Hepatocyte (in vitro differentiated cells): ENCODE results near the gene HIBADH. TPM values are rescaled to one million over a fixed set of nuclear protein-coding genes. Genes with fewer than 3 reads are reported as not detected.

Experiments used
- DNase-seq: peaks from one replicate; pipeline ENCODE4 v3.0.0-alpha.2; 2016; ENCODE audit warnings: low spot score
- H2AFZ ChIP-seq: fragments of 200-600 bp; sonication (generic); 2 replicates; pipeline ENCODE4 v1.6.0; 2016; ENCODE audit warnings: antibody characterized with exemption, mild to moderate bottlenecking
- H3K27ac ChIP-seq: fragments of 200-600 bp; sonication (generic); 2 replicates; pipeline ENCODE4 v1.5.1; 2016; ENCODE audit warnings: mild to moderate bottlenecking
- H3K27me3 ChIP-seq: fragments of 200-600 bp; sonication (generic); 2 replicates; pipeline ENCODE4 v1.6.1; 2016
- H3K36me3 ChIP-seq: fragments of 200-600 bp; sonication (generic); replicated peaks from 2 replicates; pipeline ENCODE4 v1.5.1; 2016; ENCODE audit warnings: low read depth; ENCODE audit not compliant: insufficient read depth
- H3K4me1 ChIP-seq: fragments of 200-600 bp; sonication (generic); 2 replicates; pipeline ENCODE4 v1.5.1; 2016; ENCODE audit warnings: mild to moderate bottlenecking, moderate library complexity; ENCODE audit not compliant: insufficient read depth
- H3K4me2 ChIP-seq: fragments of 200-600 bp; sonication (generic); 2 replicates; pipeline ENCODE4 v1.6.0; 2016
- H3K4me3 ChIP-seq: fragments of 200-600 bp; sonication (generic); 2 replicates; pipeline ENCODE4 v1.5.1; 2016; ENCODE audit warnings: mild to moderate bottlenecking
- H3K79me2 ChIP-seq: fragments of 200-600 bp; sonication (generic); 2 replicates; pipeline ENCODE4 v1.6.0; 2017; ENCODE audit warnings: mild to moderate bottlenecking
- H3K9me2 ChIP-seq: fragments of 200-600 bp; sonication (generic); replicated peaks from 2 replicates; pipeline ENCODE4 v1.6.0; 2017; ENCODE audit warnings: mild to moderate bottlenecking; ENCODE audit not compliant: insufficient read depth
- H3K9me3 ChIP-seq: fragments of 200-600 bp; sonication (generic); 2 replicates; pipeline ENCODE4 v1.5.1; 2016; ENCODE audit warnings: low read depth, mild to moderate bottlenecking
- H4K20me1 ChIP-seq: fragments of 200-600 bp; sonication (generic); 2 replicates; pipeline ENCODE4 v1.6.0; 2016; ENCODE audit warnings: mild to moderate bottlenecking; ENCODE audit not compliant: insufficient read depth, poor library complexity, severe bottlenecking
- EZH2 ChIP-seq: fragments of 200-600 bp; sonication (generic); IDR thresholded peaks from 2 replicates; pipeline ENCODE4 v1.6.1; 2016; ENCODE audit warnings: antibody characterized with exemption, mild to moderate bottlenecking, borderline replicate concordance
- EZH2phosphoT487 ChIP-seq: fragments of 200-600 bp; sonication (generic); IDR thresholded peaks from one replicate; pipeline ENCODE4 v1.6.1; 2018; ENCODE audit warnings: antibody characterized with exemption, mild to moderate bottlenecking, low read depth, moderate library complexity; ENCODE audit not compliant: unreplicated experiment, severe bottlenecking
- WGBS: methylation state at CpG from one replicate; pipeline ENCODE4 v1.1.6; 2016; ENCODE audit warnings: low lambda C conversion rate; ENCODE audit errors: missing lambda C conversion rate; 5-methylcytosine and 5-hydroxymethylcytosine counted together
- polyA plus RNA-seq: library from polyadenylated mRNA; unstranded; fragments of >200 nt; fragmentation: Nextera tagmentation; extraction: Ambion mirVana; gene quantifications from 2 replicates; pipeline ENCODE4 v1.2.1, GENCODE V29; 2016
- total RNA-seq: library from RNA; depleted of rRNA; stranded (reverse); fragments of >200 nt; gene quantifications from 2 replicates; pipeline ENCODE4 v1.2.3, GENCODE V29; 2014
- TF ChIP-seq, protein P1 (sequence below): fragments of 200-600 bp; sonication (generic); IDR thresholded peaks from 2 replicates; pipeline ENCODE4 v1.5.1; 2016; ENCODE audit warnings: antibody characterized with exemption, mild to moderate bottlenecking; ENCODE audit not compliant: poor library complexity

Gene HIBADH
- total and polyA plus RNA-seq, 2 experiments from 2014 or later = 56.1 to 65.5 TPM

DNA sequence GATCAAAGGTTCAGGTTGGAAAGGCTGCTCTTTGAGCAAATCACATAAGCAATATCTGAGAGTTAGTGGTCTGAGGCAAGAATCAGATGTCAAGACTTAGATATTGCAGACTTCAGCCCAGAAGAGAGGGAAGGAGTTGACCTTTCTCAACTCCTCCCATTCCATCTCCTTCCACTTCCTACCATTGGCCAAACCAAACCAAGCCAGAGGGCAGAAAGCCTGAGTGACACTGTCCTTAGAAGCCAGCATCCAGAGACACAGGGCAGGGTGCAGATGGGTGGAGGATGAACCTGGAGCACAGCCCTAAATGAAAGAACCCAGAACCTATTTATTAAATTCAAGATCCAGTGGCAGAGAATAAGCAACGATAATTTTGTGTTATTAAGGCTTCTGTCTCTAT lies 180.5 kb downstream of the HIBADH start:
- Histone ChIP-seq H3K9me2 (no peaks in the 10 kb centered on the region), H3K4me3 (no peak overlapping the region)
- WGBS = 96% methylated on average over 1 of the region's 1 CpG

DNA sequence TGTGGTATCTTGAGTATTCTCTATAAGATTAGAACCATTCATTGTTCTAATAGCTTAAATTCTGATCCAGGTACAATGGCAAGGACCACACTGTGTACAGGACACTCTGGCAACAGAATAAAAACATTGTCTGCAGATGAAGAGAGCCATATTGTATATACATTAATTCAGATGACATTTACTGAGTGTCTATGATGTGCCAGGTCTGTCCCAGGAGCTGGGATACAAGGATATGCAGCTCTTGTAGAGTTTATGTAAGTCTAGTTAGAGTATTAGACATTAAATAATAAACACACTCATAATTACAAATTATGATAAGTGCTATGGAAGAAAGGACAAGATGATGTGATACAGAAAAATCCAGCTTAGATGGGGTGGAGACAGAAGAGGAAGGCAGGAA lies 184.1 kb downstream of the HIBADH start:
- no peak for TF ChIP-seq EZH2
- TF ChIP-seq, protein P1, sequence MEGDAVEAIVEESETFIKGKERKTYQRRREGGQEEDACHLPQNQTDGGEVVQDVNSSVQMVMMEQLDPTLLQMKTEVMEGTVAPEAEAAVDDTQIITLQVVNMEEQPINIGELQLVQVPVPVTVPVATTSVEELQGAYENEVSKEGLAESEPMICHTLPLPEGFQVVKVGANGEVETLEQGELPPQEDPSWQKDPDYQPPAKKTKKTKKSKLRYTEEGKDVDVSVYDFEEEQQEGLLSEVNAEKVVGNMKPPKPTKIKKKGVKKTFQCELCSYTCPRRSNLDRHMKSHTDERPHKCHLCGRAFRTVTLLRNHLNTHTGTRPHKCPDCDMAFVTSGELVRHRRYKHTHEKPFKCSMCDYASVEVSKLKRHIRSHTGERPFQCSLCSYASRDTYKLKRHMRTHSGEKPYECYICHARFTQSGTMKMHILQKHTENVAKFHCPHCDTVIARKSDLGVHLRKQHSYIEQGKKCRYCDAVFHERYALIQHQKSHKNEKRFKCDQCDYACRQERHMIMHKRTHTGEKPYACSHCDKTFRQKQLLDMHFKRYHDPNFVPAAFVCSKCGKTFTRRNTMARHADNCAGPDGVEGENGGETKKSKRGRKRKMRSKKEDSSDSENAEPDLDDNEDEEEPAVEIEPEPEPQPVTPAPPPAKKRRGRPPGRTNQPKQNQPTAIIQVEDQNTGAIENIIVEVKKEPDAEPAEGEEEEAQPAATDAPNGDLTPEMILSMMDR = no peak
- TF ChIP-seq EZH2phosphoT487 = no peak
- H4K20me1 ChIP-seq = no peaks in the 10 kb centered on the region
- no peaks in the 10 kb centered on the region for H3K4me1 ChIP-seq
- no peaks in the 10 kb centered on the region for H3K27me3 ChIP-seq
- H3K79me2 ChIP-seq = no peaks in the 10 kb centered on the region
- no peak overlapping the region for H2AFZ ChIP-seq
- no peak overlapping the region for H3K27ac ChIP-seq
- H3K4me3 ChIP-seq = no peak overlapping the region
- H3K9me2 ChIP-seq = no peaks in the 10 kb centered on the region
- no peak overlapping the region for H3K4me2 ChIP-seq
- no peak for DNase-seq
- H3K36me3 ChIP-seq = no peaks in the 10 kb centered on the region
- H3K9me3 ChIP-seq = no peaks in the 10 kb centered on the region

More for the DNA sequence above, 180.5 kb downstream of the HIBADH start:
- Histone ChIP-seq H3K9me3 (no peaks in the 10 kb centered on the region), H3K79me2 (no peaks in the 10 kb centered on the region), H2AFZ (no peak overlapping the region), H3K27ac (no peak overlapping the region), H3K36me3 (no peaks in the 10 kb centered on the region), H3K4me2 (no peak overlapping the region), H4K20me1 (no peaks in the 10 kb centered on the region), H3K27me3 (no peaks in the 10 kb centered on the region), H3K4me1 (no peaks in the 10 kb centered on the region)
- no peak for DNase-seq
- TF ChIP-seq, protein P1 = no peak
- no peak for TF ChIP-seq EZH2phosphoT487
- TF ChIP-seq EZH2 = no peak

DNA sequence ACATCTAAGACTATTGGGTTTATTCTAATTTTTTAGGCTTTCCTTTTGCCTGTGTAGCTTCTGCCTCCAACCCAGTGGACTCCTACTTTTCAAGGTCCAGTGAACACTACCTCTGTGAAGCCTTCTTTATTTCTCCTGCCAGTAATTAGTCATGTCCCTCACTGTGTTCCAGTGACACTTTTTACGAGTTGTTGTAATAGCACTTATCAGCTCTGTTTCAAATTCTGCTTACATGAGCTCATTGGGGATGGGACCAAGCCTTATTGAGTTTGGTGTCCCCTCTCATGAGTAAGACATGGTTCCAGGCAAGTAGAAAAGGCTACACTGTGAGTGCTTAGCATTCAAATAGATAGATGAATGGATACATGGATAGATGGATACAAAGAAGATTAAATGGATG lies 184.6 kb downstream of the HIBADH start:
- no peak for DNase-seq
- 24% methylated on average over 1 of the region's 1 CpG for WGBS
- no peaks in the 10 kb centered on the region for H3K79me2 ChIP-seq
- no peak overlapping the region for H2AFZ ChIP-seq
- no peaks in the 10 kb centered on the region for H4K20me1 ChIP-seq
- TF ChIP-seq, protein P1 = no peak
- TF ChIP-seq EZH2 (no peak), EZH2phosphoT487 (no peak)
- H3K4me3 ChIP-seq = no peak overlapping the region
- H3K9me2 ChIP-seq = no peaks in the 10 kb centered on the region
- no peak overlapping the region for H3K4me2 ChIP-seq
- H3K27ac ChIP-seq = no peak overlapping the region
- no peaks in the 10 kb centered on the region for H3K4me1 ChIP-seq
- H3K9me3 ChIP-seq = no peaks in the 10 kb centered on the region
- no peaks in the 10 kb centered on the region for H3K36me3 ChIP-seq
- H3K27me3 ChIP-seq = no peaks in the 10 kb centered on the region

DNA sequence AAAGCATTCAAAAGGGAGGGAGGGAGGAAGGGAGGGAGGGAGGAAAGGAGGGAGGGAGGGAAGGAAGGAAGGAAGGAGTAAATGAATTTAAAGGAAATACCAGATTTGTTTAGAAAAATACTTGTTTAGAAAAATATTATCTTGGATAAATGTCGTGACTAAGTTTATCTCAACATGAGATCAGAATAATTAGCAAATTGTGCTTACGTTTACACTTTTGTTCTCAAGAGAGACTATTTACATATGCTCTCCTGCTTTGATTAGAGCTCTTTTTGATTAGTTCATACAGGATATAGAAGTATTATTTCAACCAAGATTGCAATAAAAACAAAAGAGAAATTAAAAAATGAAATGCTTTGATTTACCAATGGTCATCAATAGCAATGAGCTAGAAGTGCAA lies 186.2 kb downstream of the HIBADH start:
- TF ChIP-seq, protein P1 = no peak
- no peak for TF ChIP-seq EZH2phosphoT487
- no peak for TF ChIP-seq EZH2
- Histone ChIP-seq H3K36me3 (no peaks in the 10 kb centered on the region), H4K20me1 (no peaks in the 10 kb centered on the region), H3K27me3 (no peaks in the 10 kb centered on the region), H3K27ac (no peak overlapping the region), H3K4me1 (no peaks in the 10 kb centered on the region), H3K9me3 (no peaks in the 10 kb centered on the region), H3K9me2 (no peaks in the 10 kb centered on the region), H2AFZ (no peak overlapping the region), H3K4me3 (no peak overlapping the region), H3K79me2 (no peaks in the 10 kb centered on the region), H3K4me2 (no peak overlapping the region)
- DNase-seq = no peak
- 80% methylated on average over 2 of the region's 2 CpGs for WGBS
